Endothelial cell of umbilical vein (primary cell): ENCODE data around the gene TSR3. TPM values are rescaled to one million over a fixed set of nuclear protein-coding genes. Genes with fewer than 3 reads are reported as not detected.

Experiments
- BruUV-seq: library from RNA; stranded (reverse); fragments of 400-500 nt; replicated peaks from 2 replicates; lab custom pipeline; 2021; lab: Mats Ljungman, UMichigan
- CTCF ChIA-PET: fragments of 300-600, 350-600 bp; sonication (Branson Sonifier 250); formaldehyde crosslinking; loops from one replicate; lab custom pipeline; 2021; ENCODE audit warnings: antibody characterized with exemption, inconsistent platforms; lab: Charles Lee
- POLR2A ChIA-PET: fragments of 300-600, 350-600 bp; sonication (Branson Sonifier 250); formaldehyde crosslinking; loops from one replicate; lab custom pipeline; 2021; ENCODE audit warnings: antibody characterized with exemption, inconsistent platforms; lab: Charles Lee
- DNase-seq: peaks from one replicate; pipeline ENCODE4 v3.0.0-alpha.2; 2011; ENCODE audit warnings: low read depth, low spot score
- FAIRE-seq: peaks from 2 replicates; lab custom pipeline; 2011; peaks lifted over from hg19 to GRCh38; lab: Jason Lieb, UNC
- H2AFZ ChIP-seq: 2 replicates; pipeline ENCODE4 v1.6.0; 2012; ENCODE audit warnings: low read depth, low read length, control low read depth, inconsistent platforms
- H3K27ac ChIP-seq: 2 replicates; pipeline ENCODE4 v1.5.1; 2011; ENCODE audit warnings: low read depth, mild to moderate bottlenecking, control low read depth, low read length, moderate library complexity; ENCODE audit not compliant: insufficient read depth
- H3K27me3 ChIP-seq, 2 experiments: 2 replicates each; pipeline versions ENCODE4 v1.6.0 to v1.6.1; 2011; ENCODE audit warnings: low read length in 2 of 2, mixed read lengths in 1 of 2; ENCODE audit not compliant: control insufficient read depth in 2 of 2, insufficient read depth in 2 of 2
- H3K36me3 ChIP-seq, 2 experiments: 2 replicates in 1 of 2; 3 replicates in 1 of 2; pipeline ENCODE4 v1.5.1; 2011; ENCODE audit warnings: low read length in 2 of 2, mild to moderate bottlenecking in 1 of 2, moderate library complexity in 1 of 2; ENCODE audit not compliant: control insufficient read depth in 2 of 2, insufficient read depth in 2 of 2; ENCODE audit errors: extremely low read depth in 1 of 2
- H3K4me1 ChIP-seq: 3 replicates; pipeline ENCODE4 v1.5.1; 2011; ENCODE audit warnings: mild to moderate bottlenecking, low read length; ENCODE audit not compliant: control insufficient read depth, insufficient read depth; ENCODE audit errors: extremely low read depth
- H3K4me2 ChIP-seq: 2 replicates; pipeline ENCODE4 v1.6.1; 2011; ENCODE audit warnings: low read length, control low read depth, mixed read lengths; ENCODE audit not compliant: insufficient read depth
- H3K4me3 ChIP-seq, 3 experiments: fragments of 200-600 bp in 1 of 3; sonication (generic), shearing (Covaris generic) in 1 of 3; replicated peaks in 1 of 3; 2 replicates each; pipeline ENCODE4 v1.5.1; 2011 to 2016; ENCODE audit warnings: control low read depth in 3 of 3, low read length in 3 of 3, mild to moderate bottlenecking in 2 of 3, inconsistent platforms in 1 of 3, low read depth in 1 of 3, moderate library complexity in 1 of 3; ENCODE audit not compliant: insufficient read depth in 1 of 3
- H3K79me2 ChIP-seq: 2 replicates; pipeline ENCODE4 v1.6.0; 2012; ENCODE audit warnings: low read length, inconsistent platforms; ENCODE audit not compliant: control insufficient read depth, insufficient read depth
- H3K9ac ChIP-seq: replicated peaks from 2 replicates; pipeline ENCODE3; 2011; ENCODE audit warnings: low read length, control low read depth; ENCODE audit not compliant: insufficient read depth; ENCODE audit errors: extremely low read depth
- H3K9me1 ChIP-seq: replicated peaks from 3 replicates; pipeline ENCODE4 v1.6.0; 2011; ENCODE audit warnings: mild to moderate bottlenecking, low read length; ENCODE audit not compliant: control insufficient read depth, insufficient read depth; ENCODE audit errors: extremely low read depth
- H3K9me3 ChIP-seq: replicated peaks from 2 replicates; pipeline ENCODE4 v1.5.1; 2012; ENCODE audit warnings: low read length, inconsistent platforms; ENCODE audit not compliant: control insufficient read depth, insufficient read depth
- H4K20me1 ChIP-seq: replicated peaks from 2 replicates; pipeline ENCODE3; 2011; ENCODE audit warnings: mild to moderate bottlenecking, low read length; ENCODE audit not compliant: control insufficient read depth, insufficient read depth; ENCODE audit errors: extremely low read depth
- CTCF ChIP-seq, 2 donors: IDR thresholded peaks; 1 replicate in 1 of 2; 2 replicates in 1 of 2; pipeline ENCODE4 v1.5.1; 2011; ENCODE audit warnings: low read length in 2 of 2, mild to moderate bottlenecking in 2 of 2, moderate library complexity in 2 of 2, control low read depth in 1 of 2, inconsistent platforms in 1 of 2, low read depth in 1 of 2; ENCODE audit not compliant: insufficient read depth in 1 of 2; ENCODE audit errors: extremely low read depth in 1 of 2
- EZH2 ChIP-seq: IDR thresholded peaks from 2 replicates; pipeline ENCODE4 v1.6.1; 2012; ENCODE audit warnings: borderline replicate concordance, low read depth, mild to moderate bottlenecking, moderate library complexity, low read length, inconsistent platforms; ENCODE audit not compliant: severe bottlenecking
- FOS ChIP-seq: IDR thresholded peaks from 2 replicates; pipeline ENCODE4 v1.6.1; 2011; ENCODE audit warnings: mild to moderate bottlenecking, low read length, moderate library complexity, borderline replicate concordance; ENCODE audit not compliant: insufficient read depth
- GATA2 ChIP-seq: IDR thresholded peaks from 2 replicates; pipeline ENCODE4 v1.7.0; 2011; ENCODE audit warnings: low read depth, mild to moderate bottlenecking, moderate library complexity, mixed read lengths, low read length; ENCODE audit not compliant: insufficient read length, insufficient read depth
- JUN ChIP-seq: IDR thresholded peaks from 2 replicates; pipeline ENCODE4 v1.6.1; 2011; ENCODE audit warnings: borderline replicate concordance, low read depth; ENCODE audit not compliant: insufficient read length, insufficient read depth
- MAX ChIP-seq: IDR thresholded peaks from 2 replicates; pipeline ENCODE4 v1.6.1; 2011; ENCODE audit not compliant: insufficient read depth, insufficient read length
- MYC ChIP-seq: IDR thresholded peaks from one replicate; pipeline ENCODE4 v1.6.1; 2011; ENCODE audit warnings: mild to moderate bottlenecking, low read depth, low read length
- POLR2A ChIP-seq: IDR thresholded peaks from 2 replicates; pipeline ENCODE4 v1.6.1; 2012; ENCODE audit warnings: low read depth, mild to moderate bottlenecking, control low read depth, low read length
- POLR2AphosphoS5 ChIP-seq: IDR thresholded peaks from 2 replicates; pipeline ENCODE4 v1.6.1; 2012; ENCODE audit warnings: low read depth, mild to moderate bottlenecking, control low read depth, low read length, moderate library complexity; ENCODE audit not compliant: insufficient read depth
- dilution Hi-C: fragments of 300-500 bp; cut with MboI; formaldehyde crosslinking; loops from one replicate; pipeline ENCODE4 v1.15.0; 2019; ENCODE audit warnings: low sequenced_read_pairs; ENCODE audit not compliant: extremely low pct_ligation_motif_present
- intact Hi-C: fragments of 100-400 bp; cut with micrococcal nuclease; formaldehyde crosslinking; loops from one replicate; pipeline ENCODE4 v1.10.0; 2022
- polyA plus RNA-seq, 4 experiments: library from polyadenylated mRNA; depleted of rRNA in 3 of 4; stranded (reverse) in 3 of 4; unstranded in 1 of 4; fragments of >200 nt; gene quantifications; 2 replicates each; pipeline versions ENCODE4 v1.2.1 to v1.2.3, GENCODE V29; 2011 to 2012; ENCODE audit warnings: missing spikeins in 1 of 4
- total RNA-seq: library from RNA; stranded (reverse); gene quantifications from 2 replicates; pipeline ENCODE4 v1.2.3, GENCODE V29; 2021

Gene TSR3
- total and polyA plus RNA-seq, 2 donors (not counting 3 experiments of a cell fraction or from before 2014, with no cell fraction given), result 65.4 to 82.7 TPM

DNA sequence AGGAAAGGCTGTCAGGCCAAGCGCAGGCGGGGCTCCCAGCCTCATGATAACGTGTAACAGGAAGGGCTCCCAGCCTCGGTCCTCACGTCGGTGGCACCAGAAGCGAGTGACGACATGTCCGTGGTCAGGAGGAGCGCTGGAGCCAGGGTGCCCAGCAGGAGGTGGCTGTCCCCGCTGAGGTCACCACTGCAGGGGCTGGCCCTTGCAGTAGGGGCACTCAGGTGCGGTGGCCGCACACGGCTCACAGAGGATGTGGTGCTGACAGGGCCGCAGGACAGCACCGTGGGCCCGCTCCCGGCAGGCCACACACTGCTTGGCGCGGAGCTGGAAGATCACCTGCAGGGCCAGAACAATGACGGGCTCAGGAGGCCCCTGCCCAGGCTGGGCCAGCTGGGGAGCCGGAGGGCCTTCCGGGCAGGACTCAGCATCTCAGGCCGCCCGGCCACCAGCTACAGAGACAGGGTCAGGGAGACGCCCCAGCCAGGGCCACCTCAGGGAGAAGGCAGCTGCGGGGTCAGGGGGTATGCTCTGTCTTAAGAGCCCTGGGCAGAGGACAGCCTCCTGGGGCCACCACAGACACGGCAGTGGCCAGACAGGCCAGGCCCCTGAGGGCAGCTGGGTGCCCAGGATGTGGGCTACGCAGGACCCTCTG, 14.5 kb upstream of the TSR3 start:
- H2AFZ ChIP-seq, result no peak overlapping the region
- peaks cover 6% of the 10 kb centered on the region for H3K79me2 ChIP-seq
- dilution Hi-C loops (no loop called here), intact Hi-C loops (no loop called here)
- CTCF ChIA-PET, result no interaction called here
- no peaks in the 10 kb centered on the region for H3K9me3 ChIP-seq
- H3K36me3 ChIP-seq, result peaks cover 14 to 38% of the 10 kb centered on the region in 2 experiments
- H3K4me1 ChIP-seq, result no peaks in the 10 kb centered on the region
- H3K27me3 ChIP-seq, result no peaks in the 10 kb centered on the region
- no peak for TF ChIP-seq JUN
- TF ChIP-seq MYC, result no peak
- TF ChIP-seq GATA2, result no peak
- TF ChIP-seq CTCF (IDR thresholded peaks at IDR 0.05; ENCODE audit: extremely low read depth in 1 of 2, insufficient read depth in 1 of 2, low read depth in 1 of 2, low read length in 2 of 2), result no peak
- no peak for TF ChIP-seq FOS
- TF ChIP-seq MAX, result no peak
- TF ChIP-seq EZH2, result no peak
- no peak for TF ChIP-seq POLR2AphosphoS5
- no peak for TF ChIP-seq POLR2A
- POLR2A ChIA-PET, result no interaction called here
- no peak overlapping the region for H3K4me3 ChIP-seq
- no peak overlapping the region for H3K9ac ChIP-seq
- no peak overlapping the region for H3K27ac ChIP-seq
- FAIRE-seq (no peak), DNase-seq (no peak)
- no peak overlapping the region for H3K4me2 ChIP-seq
- no peaks in the 10 kb centered on the region for H4K20me1 ChIP-seq
- no peaks in the 10 kb centered on the region for H3K9me1 ChIP-seq
- BruUV-seq, result no TSS peak
